ENCODE results near the gene PRRC1. TPM values are rescaled to one million over a fixed set of nuclear protein-coding genes. Genes with fewer than 3 reads are reported as not detected.

PRRC1 gene
- total RNA-seq, 4 donors from 2014 or later: 9.7 to 17.8 (median 10.3) TPM

GRCh38 chr5:127492854-127493738 is 24.3 kb upstream of the PRRC1 start:
- H3K27me3 ChIP-seq: no peaks in the 10 kb centered on the region
- intact Hi-C loops (cut with DNase I; ENCODE audit: low total_unique reads) (loop anchor here (1.0 kb wide), 1 partner anchor 203 kb away; the partner anchor contains the start of gene MEGF10), in situ Hi-C loops (cut with MboI; ENCODE audit: low sequenced_read_pairs in 4 of 4) (loop anchor here in 2 of 4 donors (5.0 to 10.0 kb wide), 2 partner anchors 198 to 216 kb away; partner anchors contain the start of gene MEGF10 (in 1 of the 2))
- no peak overlapping the region for H3K4me3 ChIP-seq
- H3K36me3 ChIP-seq: no peaks in the 10 kb centered on the region
- peak; percentile 65 to 69 for ATAC-seq
- no peaks in the 10 kb centered on the region for H3K9me3 ChIP-seq
- TF ChIP-seq CTCF (IDR thresholded peaks at IDR 0.05 in 4 of 5, conservative IDR thresholded peaks at IDR 0.05 in 1 of 5): peak; percentile 52 to 67 (median 58)
- TF ChIP-seq POLR2A (IDR thresholded peaks at IDR 0.05): no peak
- H3K27ac ChIP-seq: no peak overlapping the region
- H3K4me1 ChIP-seq: no peaks in the 10 kb centered on the region
- DNase-seq: no peak

- TF ChIP-seq CTCF (IDR thresholded peaks at IDR 0.05 in 4 of 5, conservative IDR thresholded peaks at IDR 0.05 in 1 of 5) (no peak), POLR2A (IDR thresholded peaks at IDR 0.05) (no peak)
- no peaks in the 10 kb centered on the region for H3K27me3 ChIP-seq
- no peaks in the 10 kb centered on the region for H3K4me1 ChIP-seq
- no peak for DNase-seq
- no peak for ATAC-seq
- H3K9me3 ChIP-seq: no peaks in the 10 kb centered on the region
- H3K36me3 ChIP-seq: no peaks in the 10 kb centered on the region
- in situ Hi-C loops (cut with MboI; ENCODE audit: low sequenced_read_pairs in 4 of 4) (loop anchor here in 1 of 4 donors (10.0 kb wide), 1 partner anchor 204 kb away; the partner anchor contains the start of gene MEGF10), intact Hi-C loops (cut with DNase I; ENCODE audit: low total_unique reads) (no loop called here)
- no peak overlapping the region for H3K4me3 ChIP-seq
- H3K27ac ChIP-seq: no peak overlapping the region
Observed at GRCh38 chr5:127498548-127498947, 18.9 kb upstream of the PRRC1 start.

GRCh38 chr5:127505905-127506304 is 11.5 kb upstream of the PRRC1 start:
- in situ Hi-C loops (cut with MboI; ENCODE audit: low sequenced_read_pairs in 4 of 4): no loop called here

GRCh38 chr5:127506616-127507015 is 10.8 kb upstream of the PRRC1 start:
- Histone ChIP-seq H3K27me3 (no peaks in the 10 kb centered on the region), H3K9me3 (no peaks in the 10 kb centered on the region), H3K4me3 (no peak overlapping the region), H3K4me1 (no peaks in the 10 kb centered on the region), H3K27ac (no peak overlapping the region), H3K36me3 (no peaks in the 10 kb centered on the region)
- TF ChIP-seq CTCF (IDR thresholded peaks at IDR 0.05 in 4 of 5, conservative IDR thresholded peaks at IDR 0.05 in 1 of 5): no peak
- TF ChIP-seq POLR2A (IDR thresholded peaks at IDR 0.05): no peak
- no peak for ATAC-seq
- DNase-seq: no peak
- in situ Hi-C loops (cut with MboI; ENCODE audit: low sequenced_read_pairs in 4 of 4): no loop called here
- intact Hi-C loops (cut with DNase I; ENCODE audit: low total_unique reads): no loop called here

More at GRCh38 chr5:127505905-127506304, 11.5 kb upstream of the PRRC1 start:
- H3K9me3 ChIP-seq: no peaks in the 10 kb centered on the region
- no peaks in the 10 kb centered on the region for H3K36me3 ChIP-seq
- intact Hi-C loops (cut with DNase I; ENCODE audit: low total_unique reads): no loop called here
- no peak for DNase-seq
- H3K4me1 ChIP-seq: no peaks in the 10 kb centered on the region
- H3K27me3 ChIP-seq: no peaks in the 10 kb centered on the region
- no peak overlapping the region for H3K4me3 ChIP-seq
- no peak overlapping the region for H3K27ac ChIP-seq
- TF ChIP-seq CTCF (IDR thresholded peaks at IDR 0.05 in 4 of 5, conservative IDR thresholded peaks at IDR 0.05 in 1 of 5): no peak
- no peak for TF ChIP-seq POLR2A (IDR thresholded peaks at IDR 0.05)
- ATAC-seq: no peak
